Measurements from ENCODE around the gene LPCAT3. TPM values are rescaled to one million over a fixed set of nuclear protein-coding genes. Genes with fewer than 3 reads are reported as not detected.

The LPCAT3 gene
- total and polyA plus RNA-seq, 2 of the 13 experiments (the other 11 are each of a cell fraction or from before 2014, with no cell fraction given), result 44.5 to 64.3 TPM

- TF ChIP-seq TFDP1 (CRISPR knock-in tag; IDR thresholded peaks at IDR 0.05; ENCODE audit: borderline replicate concordance) (peak; percentile 89), ZMYM3 (CRISPR knock-in tag; IDR thresholded peaks at IDR 0.05) (peak; percentile 58; the same call in 1 of the 2 replicates), ATF2 (CRISPR knock-in tag; IDR thresholded peaks at IDR 0.05) (0 out of 2 replicates have a peak, but pooled peaks have one; percentile 30), KDM5A (IDR thresholded peaks at IDR 0.05; ENCODE audit: borderline replicate concordance, low read length) (no peak; the same call in 1 of the 2 replicates), PHF5A (CRISPR knock-in tag; IDR thresholded peaks at IDR 0.05; ENCODE audit: low read depth, unreplicated experiment) (peak; percentile 67), KDM2A (CRISPR knock-in tag; IDR thresholded peaks at IDR 0.05; ENCODE audit: borderline replicate concordance, low read depth) (peak; percentile 43; the same call in 1 of the 2 replicates), ZNF605 (CRISPR knock-in tag; IDR thresholded peaks at IDR 0.05) (peak; percentile 90), MXI1 (IDR thresholded peaks at IDR 0.05; ENCODE audit: borderline replicate concordance, low read depth, low read length) (peak; percentile 56; the same call in 1 of the 3 replicates), ZBTB26 (CRISPR knock-in tag; IDR thresholded peaks at IDR 0.05; ENCODE audit: borderline replicate concordance) (no peak), RFXANK (CRISPR knock-in tag; IDR thresholded peaks at IDR 0.05) (no peak), AKNA (CRISPR knock-in tag; IDR thresholded peaks at IDR 0.05; ENCODE audit: borderline replicate concordance) (no peak), SMARCE1 (IDR thresholded peaks at IDR 0.05; ENCODE audit: borderline replicate concordance) (no peak), STAG1 (CRISPR knock-in tag; IDR thresholded peaks at IDR 0.05) (peak; percentile 95), TP53 (CRISPR knock-in tag; conservative IDR thresholded peaks at IDR 0.05) (0 out of 2 replicates have a peak, but pooled peaks have one; percentile 54), KLF6 (CRISPR knock-in tag; IDR thresholded peaks at IDR 0.05) (no peak), HDAC2 (CRISPR knock-in tag; IDR thresholded peaks at IDR 0.05) (peak; percentile 31)
These were observed 73.7 kb downstream of the LPCAT3 start (continued) for GRCh38 chr12:6944381-6945186.

Data from HepG2 (cell line).